IMR-90 (cell line): Measurements from ENCODE around the gene ATP10B.

Experiments
- BHLHE40 ChIP-seq: fragments of 150-350 bp; IDR thresholded peaks from 2 replicates; pipeline ENCODE4 v1.6.1; 2016; ENCODE audit warnings: mild to moderate bottlenecking, low read depth, low read length
- CEBPB ChIP-seq: IDR thresholded peaks from 2 replicates; pipeline ENCODE4 v1.6.1; 2012; ENCODE audit warnings: low read depth, low read length, improper control_type of control experiment
- CTCF ChIP-seq: conservative IDR thresholded peaks from 2 replicates; pipeline ENCODE4 v1.5.1; 2012; ENCODE audit warnings: mild to moderate bottlenecking, low read depth, low read length, improper control_type of control experiment
- ELK1 ChIP-seq: fragments of 150-350 bp; IDR thresholded peaks from 2 replicates; pipeline ENCODE4 v1.6.1; 2016; ENCODE audit warnings: low read depth, mild to moderate bottlenecking, low read length, moderate library complexity, borderline replicate concordance
- MAFK ChIP-seq: IDR thresholded peaks from 2 replicates; pipeline ENCODE4 v1.6.1; 2012; ENCODE audit warnings: low read depth, low read length, improper control_type of control experiment
- POLR2A ChIP-seq: IDR thresholded peaks from 2 replicates; pipeline ENCODE4 v1.6.1; 2012; ENCODE audit warnings: mild to moderate bottlenecking, low read depth, low read length
- RFX5 ChIP-seq: IDR thresholded peaks from 2 replicates; pipeline ENCODE4 v1.8.0; 2012; ENCODE audit warnings: low read depth, mild to moderate bottlenecking, low read length, moderate library complexity
- USF2 ChIP-seq: fragments of 150-350 bp; IDR thresholded peaks from 2 replicates; pipeline ENCODE4 v1.6.1; 2017; ENCODE audit warnings: mild to moderate bottlenecking, antibody characterized with exemption, low read length, low read depth

GRCh38 chr5:160847526-160848085 lies 4.4 kb downstream of the ATP10B start:
- no peak for TF ChIP-seq POLR2A
- TF ChIP-seq ELK1, result no peak
- no peak for TF ChIP-seq RFX5
- TF ChIP-seq BHLHE40, result no peak
- no peak for TF ChIP-seq CTCF
- no peak for TF ChIP-seq USF2
- TF ChIP-seq MAFK, result no peak
- no peak for TF ChIP-seq CEBPB
